T-helper 9 cell (primary cell): ENCODE data around the gene PARK7.

Source experiments
- DNase-seq: peaks from one replicate; pipeline ENCODE4 v3.0.0-alpha.2; 2020

The PARK7 gene

GRCh38 chr1:8011016-8011415 lies 49.5 kb downstream of the PARK7 start:
- DNase-seq = no peak

- DNase-seq = no peak
Measured at GRCh38 chr1:8011923-8012858, 50.7 kb downstream of the PARK7 start.

- no peak for DNase-seq
Measured at GRCh38 chr1:8012955-8013354, 51.4 kb downstream of the PARK7 start.

GRCh38 chr1:8013399-8013798 lies 51.9 kb downstream of the PARK7 start:
- DNase-seq = no peak

GRCh38 chr1:8013800-8014199 lies 52.3 kb downstream of the PARK7 start:
- DNase-seq = no peak

- no peak for DNase-seq
Measured at GRCh38 chr1:8014381-8014988, 53.0 kb downstream of the PARK7 start.

GRCh38 chr1:8015036-8015808 lies 53.7 kb downstream of the PARK7 start:
- DNase-seq = no peak

- no peak for DNase-seq
Measured at GRCh38 chr1:8015809-8016165, 54.3 kb downstream of the PARK7 start.

- no peak for DNase-seq
Measured at GRCh38 chr1:8016210-8016894, 54.8 kb downstream of the PARK7 start.

GRCh38 chr1:8016895-8017241 lies 55.4 kb downstream of the PARK7 start:
- DNase-seq = no peak

- no peak for DNase-seq
Measured at GRCh38 chr1:8017495-8018197, 56.1 kb downstream of the PARK7 start.

- DNase-seq = no peak
Measured at GRCh38 chr1:8018492-8019228, 57.1 kb downstream of the PARK7 start.

- DNase-seq = no peak
Measured at GRCh38 chr1:8019229-8019620, 57.7 kb downstream of the PARK7 start.

- DNase-seq = no peak
Measured at GRCh38 chr1:8020032-8020431, 58.5 kb downstream of the PARK7 start.

GRCh38 chr1:8021676-8022266 lies 60.3 kb downstream of the PARK7 start:
- DNase-seq = no peak

GRCh38 chr1:8022395-8023286 lies 61.1 kb downstream of the PARK7 start:
- DNase-seq = no peak

GRCh38 chr1:8023287-8023994 lies 61.9 kb downstream of the PARK7 start:
- no peak for DNase-seq

GRCh38 chr1:8023995-8024313 lies 62.4 kb downstream of the PARK7 start:
- no peak for DNase-seq

- no peak for DNase-seq
Measured at GRCh38 chr1:8024329-8024728, 62.8 kb downstream of the PARK7 start.
